ENCODE measurements around the gene SPI1.

GRCh38 chr11:47373876-47374719, 4.2 kb downstream of the SPI1 start:
- no peak for TF ChIP-seq ZNF274 (IDR thresholded peaks at IDR 0.05; ENCODE audit: low read depth, low read length)
- no peak for TF ChIP-seq SUZ12 (IDR thresholded peaks at IDR 0.05; ENCODE audit: extremely low read depth, insufficient read depth, insufficient read length)
- no peak for TF ChIP-seq YY1 (IDR thresholded peaks at IDR 0.05; ENCODE audit: insufficient read depth, insufficient read length)

All from NT2/D1 (cell line).